Activated naive CD8-positive, alpha-beta T cell treated with anti-CD3 and anti-CD28 coated beads for 36 hours (primary cell): ENCODE measurements around the gene UPK3A. TPM values are rescaled to one million over a fixed set of nuclear protein-coding genes. Genes with fewer than 3 reads are reported as not detected.
"Not testable (repeated sequence)": the region's sequence is repeated elsewhere in the genome, so short reads cannot be mapped to it uniquely, and the experiment has no call there.

Experiments
- DNase-seq: peaks from one replicate; pipeline ENCODE4 v3.0.0; 2021
- H3K27ac Mint-ChIP-seq: one replicate; pipeline ENCODE4 v1.8.0; 2022; ENCODE audit warnings: mild to moderate bottlenecking, moderate library complexity, mixed read lengths
- H3K27me3 Mint-ChIP-seq: one replicate; pipeline ENCODE4 v1.8.0; 2022; ENCODE audit warnings: mild to moderate bottlenecking, mixed read lengths
- H3K36me3 Mint-ChIP-seq: one replicate; pipeline ENCODE4 v1.8.0; 2021; ENCODE audit warnings: mild to moderate bottlenecking, mixed read lengths
- H3K4me1 Mint-ChIP-seq: one replicate; pipeline ENCODE4 v1.8.0; 2021; ENCODE audit warnings: mixed read lengths
- H3K4me3 Mint-ChIP-seq: one replicate; pipeline ENCODE4 v1.8.0; 2022; ENCODE audit warnings: mild to moderate bottlenecking, moderate library complexity, mixed read lengths
- H3K9me3 Mint-ChIP-seq: one replicate; pipeline ENCODE4 v1.8.0; 2022; ENCODE audit warnings: mixed read lengths
- total RNA-seq, 2 experiments: library from RNA; stranded (reverse); gene quantifications; one replicate each; pipeline ENCODE4 v1.2.3, GENCODE V29; 2021

The UPK3A gene
- total RNA-seq, 2 experiments from 2014 or later, result not detected

DNA sequence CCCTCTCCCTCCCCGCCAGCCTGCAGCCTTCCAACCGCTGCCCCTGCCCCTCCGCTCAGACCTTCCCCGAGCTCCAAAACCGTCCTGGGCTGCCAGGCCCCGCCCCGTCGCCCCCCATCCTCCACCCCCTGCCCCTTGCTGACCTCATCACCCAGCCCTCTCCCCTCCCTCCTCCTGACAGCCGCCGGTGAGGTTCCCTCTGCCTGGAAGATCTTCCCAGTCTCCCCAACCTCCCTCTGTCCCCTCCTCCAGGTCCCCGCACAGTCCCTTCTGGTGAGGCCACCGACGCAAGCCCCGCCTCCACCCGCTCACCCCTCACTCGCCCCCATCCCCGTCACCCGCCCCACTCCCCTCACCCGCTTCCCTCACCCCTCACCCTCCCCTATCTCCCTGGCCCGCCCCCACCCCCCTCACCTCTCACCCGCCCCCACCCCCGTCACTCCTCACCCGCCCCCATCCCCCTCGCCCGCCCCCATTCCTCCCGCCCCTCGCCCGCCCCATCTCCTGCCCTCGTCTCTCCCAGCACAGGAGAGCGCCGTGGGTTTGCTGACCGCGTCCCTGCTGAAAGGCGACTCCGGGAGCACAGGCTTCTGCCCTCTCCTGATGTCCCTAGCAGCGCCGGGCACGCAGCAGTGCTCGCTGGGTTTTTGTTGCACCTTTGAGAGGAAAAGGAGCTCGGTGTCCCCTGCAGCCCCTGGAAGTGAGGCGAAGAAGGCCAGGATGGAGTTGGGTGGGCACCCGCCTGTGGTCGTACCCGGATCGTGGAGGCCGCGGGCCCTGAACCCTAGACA lies 16.4 kb upstream of the UPK3A start:
- H3K27ac Mint-ChIP-seq, result no peak overlapping the region
- DNase-seq, result no peak

DNA sequence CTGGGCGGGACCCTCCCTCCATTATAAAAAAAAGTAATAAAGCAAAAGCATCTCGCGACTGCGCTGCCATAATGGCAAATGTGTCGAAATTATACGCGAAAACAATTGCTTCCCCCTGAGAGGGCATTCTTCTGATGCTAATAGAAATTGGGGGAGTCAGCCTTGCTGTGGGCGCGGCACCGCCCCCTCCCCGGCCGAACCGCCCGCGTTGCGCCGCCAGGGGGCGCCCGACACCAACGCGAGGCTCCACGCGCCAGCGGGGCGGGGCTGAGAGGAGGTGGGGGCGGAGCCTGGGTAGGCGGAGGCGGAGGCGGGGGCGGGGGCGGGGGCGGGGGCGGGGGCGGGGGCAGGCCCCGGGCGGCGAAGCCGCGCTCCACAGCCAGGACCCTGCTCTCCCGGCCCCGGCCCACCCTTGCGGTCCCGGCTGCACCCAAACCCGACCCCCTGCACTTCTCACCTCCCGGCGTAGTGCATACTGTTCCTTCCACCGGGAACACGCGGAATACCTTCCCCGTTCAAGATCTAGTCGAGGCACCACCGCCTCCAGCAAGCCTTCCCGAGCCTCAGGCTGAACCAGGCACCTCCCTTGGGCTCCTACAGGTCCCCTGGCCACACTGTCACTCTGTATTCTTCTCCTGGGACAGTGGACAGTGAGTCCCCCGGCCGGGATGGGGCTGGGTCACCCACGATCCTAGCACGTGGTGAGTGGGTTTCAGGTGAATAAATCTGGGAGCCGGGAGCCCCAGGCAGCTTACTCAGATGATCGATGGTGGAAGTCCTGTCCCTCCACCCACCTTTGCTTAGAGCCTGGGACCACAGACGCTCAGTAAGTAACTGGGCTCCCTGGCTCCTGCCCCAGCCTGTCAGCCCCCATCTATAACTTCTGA lies 15.5 kb upstream of the UPK3A start:
- no peak overlapping the region for H3K27ac Mint-ChIP-seq
- no peaks in the 10 kb centered on the region for H3K36me3 Mint-ChIP-seq

More for the DNA sequence above, 16.4 kb upstream of the UPK3A start:
- no peaks in the 10 kb centered on the region for H3K9me3 Mint-ChIP-seq
- H3K27me3 Mint-ChIP-seq, result peaks cover 48% of the 10 kb centered on the region
- no peaks in the 10 kb centered on the region for H3K36me3 Mint-ChIP-seq
- peak overlapping the region; percentile 63 for H3K4me3 Mint-ChIP-seq
- H3K4me1 Mint-ChIP-seq, result peaks cover 7% of the 10 kb centered on the region

DNA sequence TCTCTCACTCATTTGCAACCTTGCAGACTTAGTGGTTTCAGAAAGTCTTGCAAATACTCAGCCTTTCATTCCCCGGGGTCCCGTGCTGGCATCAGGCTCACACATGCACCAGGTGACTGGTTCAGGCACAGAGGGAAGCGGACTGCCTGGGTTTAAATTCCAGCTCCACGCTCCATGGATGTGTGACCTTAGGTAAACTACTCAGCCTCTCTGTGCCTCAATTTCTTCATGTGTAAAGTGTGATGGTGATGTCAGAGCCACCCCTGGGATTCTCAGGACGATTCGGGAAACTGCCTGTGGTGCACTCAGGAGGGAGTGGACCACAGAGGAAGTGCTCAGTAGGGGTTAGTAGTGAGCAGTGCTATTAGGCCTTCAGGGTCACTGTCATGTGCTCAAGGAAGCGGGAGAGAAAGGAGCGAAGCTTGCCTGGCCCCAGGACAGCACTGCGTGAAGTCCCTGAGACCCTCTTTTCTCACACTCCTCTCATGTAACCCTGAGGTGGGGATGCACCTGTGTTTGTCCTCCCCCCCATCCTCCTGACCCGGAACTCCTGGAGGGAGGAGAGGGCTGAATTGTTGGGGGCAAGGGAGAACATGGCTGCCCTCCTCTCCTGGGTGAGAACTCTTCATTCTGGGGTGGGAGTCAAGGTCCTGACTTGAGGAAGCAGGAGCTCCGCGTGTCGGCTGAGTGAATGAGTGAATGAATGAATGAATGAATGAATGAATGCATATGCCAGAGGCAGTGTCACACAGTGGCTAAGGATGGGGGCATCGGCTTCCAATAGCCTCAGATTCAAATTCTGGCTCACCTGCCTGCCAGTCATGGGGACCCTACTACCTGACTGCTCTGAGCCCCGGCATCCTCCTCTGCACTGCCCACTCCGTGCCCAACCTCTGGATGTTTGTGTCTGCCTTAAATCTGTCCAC lies 14.4 kb upstream of the UPK3A start:
- no peak overlapping the region for H3K4me3 Mint-ChIP-seq

More for the DNA sequence above, 15.5 kb upstream of the UPK3A start:
- DNase-seq, result peak; percentile 84
- Mint-ChIP-seq H3K4me1 (peaks cover 7% of the 10 kb centered on the region), H3K9me3 (no peaks in the 10 kb centered on the region), H3K27me3 (peaks cover 41% of the 10 kb centered on the region), H3K4me3 (peak overlapping the region; percentile 67)

DNA sequence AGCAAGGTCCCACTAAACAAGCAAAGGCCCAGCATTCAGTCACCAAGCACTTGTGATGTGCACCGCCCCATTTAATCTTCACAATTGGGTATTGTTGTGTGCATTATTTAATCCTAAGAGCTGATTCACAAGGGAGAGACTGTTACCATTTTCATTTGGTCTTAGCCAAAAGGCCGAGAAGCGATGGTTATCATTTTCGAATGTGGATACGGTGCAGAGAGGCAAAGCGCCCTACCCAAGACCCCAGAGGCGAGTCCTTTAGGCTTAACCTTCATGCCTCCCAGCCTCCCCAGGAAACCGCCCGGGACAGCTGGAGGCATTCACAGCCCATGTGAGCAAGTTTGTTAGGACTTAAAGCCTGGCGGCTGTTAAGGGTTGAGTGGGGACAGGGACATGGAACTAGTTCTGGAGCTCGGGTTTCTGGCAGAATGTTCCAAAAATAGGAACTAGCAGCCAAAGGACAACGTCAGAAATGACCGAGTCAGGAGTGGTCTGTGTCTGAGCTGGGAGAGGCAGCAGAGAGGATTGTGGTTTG lies 13.0 kb upstream of the UPK3A start:
- H3K4me3 Mint-ChIP-seq, result no peak overlapping the region
- peaks cover 7% of the 10 kb centered on the region for H3K4me1 Mint-ChIP-seq
- peaks cover 26% of the 10 kb centered on the region for H3K27me3 Mint-ChIP-seq
- DNase-seq, result no peak
- no peak overlapping the region for H3K27ac Mint-ChIP-seq
- H3K36me3 Mint-ChIP-seq, result no peaks in the 10 kb centered on the region
- no peaks in the 10 kb centered on the region for H3K9me3 Mint-ChIP-seq

More for the DNA sequence above, 14.4 kb upstream of the UPK3A start:
- no peaks in the 10 kb centered on the region for H3K36me3 Mint-ChIP-seq
- H3K4me1 Mint-ChIP-seq, result peaks cover 7% of the 10 kb centered on the region
- H3K9me3 Mint-ChIP-seq, result no peaks in the 10 kb centered on the region
- H3K27ac Mint-ChIP-seq, result no peak overlapping the region
- H3K27me3 Mint-ChIP-seq, result peaks cover 37% of the 10 kb centered on the region
- no peak for DNase-seq

- DNase-seq, result no peak
- H3K9me3 Mint-ChIP-seq, result no peaks in the 10 kb centered on the region
- no peaks in the 10 kb centered on the region for H3K36me3 Mint-ChIP-seq
- no peak overlapping the region for H3K27ac Mint-ChIP-seq
- H3K4me1 Mint-ChIP-seq, result peaks cover 7% of the 10 kb centered on the region
- H3K27me3 Mint-ChIP-seq, result peaks cover 24% of the 10 kb centered on the region
- H3K4me3 Mint-ChIP-seq, result no peak overlapping the region
Observed at GRCh38 chr22:45272498-45272897, 12.3 kb upstream of the UPK3A start.

DNA sequence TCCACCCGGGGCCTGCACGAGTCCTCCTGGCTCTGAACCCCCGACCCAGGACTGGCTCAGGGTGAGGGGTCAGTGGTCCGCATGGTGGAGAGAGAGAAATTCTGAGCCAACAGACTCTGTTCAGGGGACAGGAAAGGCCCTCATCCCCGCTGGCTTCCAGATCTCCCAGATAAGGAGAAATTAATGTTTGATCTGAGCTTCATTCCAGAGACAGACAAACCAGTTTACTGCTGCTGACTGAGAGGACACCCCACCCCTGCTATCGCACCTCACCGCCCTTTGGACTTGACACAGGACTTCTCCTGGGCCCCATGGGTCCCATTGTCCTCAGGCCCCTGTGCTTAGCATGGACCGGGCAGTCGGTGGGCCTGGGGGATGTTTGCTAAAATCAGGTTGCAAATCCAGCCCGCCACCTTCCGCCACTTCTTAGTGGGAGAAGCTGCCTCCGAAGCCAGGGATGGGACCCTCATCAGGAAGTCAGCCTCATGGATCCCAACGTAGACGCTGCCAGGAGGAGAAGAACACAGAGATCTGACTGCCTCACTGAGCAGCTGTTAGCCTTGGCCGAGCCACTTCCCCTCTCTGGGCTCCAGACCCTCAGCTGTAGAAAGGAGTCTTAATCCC lies 11.2 kb upstream of the UPK3A start:
- DNase-seq, result no peak
- Mint-ChIP-seq H3K27ac (no peak overlapping the region), H3K9me3 (no peaks in the 10 kb centered on the region), H3K4me3 (no peak overlapping the region), H3K4me1 (peaks cover 6% of the 10 kb centered on the region), H3K36me3 (no peaks in the 10 kb centered on the region), H3K27me3 (peaks cover 15% of the 10 kb centered on the region)

DNA sequence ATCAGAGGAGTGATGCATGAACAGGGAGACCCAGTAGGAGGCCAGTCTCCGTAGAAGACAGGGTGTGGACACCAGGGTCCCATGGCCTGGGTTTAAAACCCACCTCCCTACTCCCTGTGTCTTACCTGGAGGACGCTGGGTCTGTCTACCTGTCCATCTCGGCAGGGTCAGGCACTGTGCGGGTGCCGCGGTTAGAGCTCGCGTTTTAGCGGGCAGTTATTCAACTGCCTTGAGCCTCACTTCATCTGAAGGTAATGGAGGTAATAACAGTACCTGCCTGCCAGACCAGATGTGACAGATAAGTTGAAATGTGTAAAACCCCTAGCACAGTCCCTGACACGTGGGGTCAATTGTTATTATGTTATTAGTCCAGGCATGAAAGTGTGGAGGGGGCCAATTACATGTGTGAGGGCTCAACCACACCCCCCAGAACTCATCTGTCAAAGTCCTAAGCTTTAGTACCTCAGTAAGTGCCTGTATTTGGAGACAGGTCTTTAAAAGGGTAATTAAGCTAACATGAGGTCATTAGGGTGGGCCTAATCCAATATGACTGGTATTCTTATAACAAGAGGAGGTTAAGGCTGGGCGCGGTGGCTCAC lies 8.1 kb upstream of the UPK3A start:
- no peak overlapping the region for H3K4me3 Mint-ChIP-seq
- peaks cover 12% of the 10 kb centered on the region for H3K4me1 Mint-ChIP-seq
- H3K27ac Mint-ChIP-seq, result no peak overlapping the region
- no peak for DNase-seq
- H3K36me3 Mint-ChIP-seq, result no peaks in the 10 kb centered on the region
- H3K9me3 Mint-ChIP-seq, result no peaks in the 10 kb centered on the region
- no peaks in the 10 kb centered on the region for H3K27me3 Mint-ChIP-seq

DNA sequence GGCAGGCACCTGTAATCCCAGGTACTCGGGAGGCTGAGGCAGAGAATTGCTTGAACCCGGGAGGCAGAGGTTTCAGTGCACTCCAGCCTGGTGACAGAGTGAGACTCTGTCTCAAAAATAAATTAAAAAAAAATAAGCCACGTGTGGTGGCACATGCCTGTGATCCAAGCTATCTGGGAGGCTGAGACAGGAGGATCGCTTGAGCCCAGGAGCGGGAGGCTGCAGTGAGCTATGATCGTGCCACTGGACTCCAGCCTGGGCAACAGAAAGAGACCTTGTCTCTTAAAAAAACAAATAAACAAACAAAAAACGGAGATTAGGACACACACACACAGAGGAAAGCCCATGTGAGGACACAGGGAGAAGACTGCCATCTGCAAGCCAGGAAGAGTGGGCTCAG lies 7.0 kb upstream of the UPK3A start:
- H3K27ac Mint-ChIP-seq, result not testable (repeated sequence)

DNA sequence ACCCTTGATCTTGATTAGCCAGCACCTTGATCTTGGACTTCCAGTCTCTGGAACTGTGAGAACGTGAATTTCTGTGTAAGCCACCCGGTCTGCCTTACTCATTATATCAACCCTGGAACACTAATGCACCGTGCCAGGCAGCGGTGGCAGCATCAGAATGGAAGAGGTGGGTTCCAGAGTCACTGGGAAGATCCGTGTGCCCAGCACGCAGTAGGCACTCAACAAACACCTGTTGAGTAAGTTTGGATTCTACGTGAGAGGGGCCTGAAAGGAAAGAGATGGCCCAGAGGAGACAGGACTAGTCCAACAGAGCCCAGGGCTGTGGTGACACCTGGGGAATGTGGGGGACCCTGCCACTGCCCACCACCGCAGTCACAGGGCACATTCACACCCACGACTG lies 6.6 kb upstream of the UPK3A start:
- H3K9me3 Mint-ChIP-seq, result no peaks in the 10 kb centered on the region
- DNase-seq, result no peak
- H3K27ac Mint-ChIP-seq, result no peak overlapping the region
- H3K4me3 Mint-ChIP-seq, result no peak overlapping the region
- H3K36me3 Mint-ChIP-seq, result no peaks in the 10 kb centered on the region
- H3K4me1 Mint-ChIP-seq, result peaks cover 12% of the 10 kb centered on the region
- H3K27me3 Mint-ChIP-seq, result peaks cover 7% of the 10 kb centered on the region

More for the DNA sequence above, 7.0 kb upstream of the UPK3A start:
- H3K9me3 Mint-ChIP-seq, H3K27me3 Mint-ChIP-seq, DNase-seq, H3K36me3 Mint-ChIP-seq, H3K4me3 Mint-ChIP-seq: not testable (repeated sequence)
- H3K4me1 Mint-ChIP-seq, result peaks cover 12% of the 10 kb centered on the region

- Mint-ChIP-seq H3K9me3 (no peaks in the 10 kb centered on the region), H3K27me3 (peaks cover 22% of the 10 kb centered on the region), H3K4me3 (no peak overlapping the region), H3K36me3 (no peaks in the 10 kb centered on the region), H3K4me1 (peaks cover 12% of the 10 kb centered on the region), H3K27ac (no peak overlapping the region)
- no peak for DNase-seq
Observed at GRCh38 chr22:45280587-45280980, 4.2 kb upstream of the UPK3A start.

GRCh38 chr22:45281010-45281409 lies 3.7 kb upstream of the UPK3A start:
- H3K4me1 Mint-ChIP-seq, result peaks cover 12% of the 10 kb centered on the region
- H3K27ac Mint-ChIP-seq, result no peak overlapping the region
- peaks cover 22% of the 10 kb centered on the region for H3K27me3 Mint-ChIP-seq
- DNase-seq, result no peak
- no peaks in the 10 kb centered on the region for H3K9me3 Mint-ChIP-seq
- H3K36me3 Mint-ChIP-seq, result no peaks in the 10 kb centered on the region
- no peak overlapping the region for H3K4me3 Mint-ChIP-seq

DNA sequence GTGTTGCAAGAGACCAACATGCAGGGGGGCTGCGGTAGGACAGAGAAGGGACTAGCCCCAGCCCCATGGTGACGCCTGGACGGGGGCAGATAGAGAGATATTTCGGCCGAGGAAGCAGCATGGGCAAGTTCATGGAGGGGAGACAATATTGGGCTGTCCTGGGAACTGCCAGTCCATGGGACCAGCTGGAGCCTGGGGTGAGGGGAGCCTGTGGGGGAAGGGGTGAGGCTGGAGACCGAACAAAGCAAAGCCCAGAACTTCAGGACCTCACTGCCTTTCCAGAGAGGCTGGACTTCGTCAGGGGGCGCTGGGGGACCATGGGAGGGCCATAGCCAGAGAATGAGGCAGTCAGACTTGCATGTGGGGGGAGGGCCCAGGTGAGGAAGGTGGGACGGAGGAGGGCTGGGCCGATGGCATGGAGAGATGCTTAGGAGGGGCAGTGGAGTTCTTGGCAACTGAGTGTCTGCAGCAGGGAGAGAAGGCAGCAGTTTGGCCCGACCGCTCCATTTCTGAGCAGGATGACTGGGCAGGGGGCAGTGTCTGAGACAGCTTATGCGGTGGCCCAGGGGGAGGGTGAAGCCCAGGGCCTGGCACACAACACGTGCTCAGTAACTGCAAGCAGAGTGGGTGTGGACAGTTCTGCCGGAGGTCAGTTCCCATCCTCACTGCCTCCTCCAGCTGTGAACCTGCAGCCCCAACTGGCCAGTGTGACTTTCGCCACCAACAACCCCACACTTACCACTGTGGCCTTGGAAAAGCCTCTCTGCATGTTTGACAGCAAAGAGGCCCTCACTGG lies 712 bp downstream of the UPK3A start:
- DNase-seq, result no peak
- Mint-ChIP-seq H3K9me3 (no peaks in the 10 kb centered on the region), H3K27ac (no peak overlapping the region), H3K4me1 (no peaks in the 10 kb centered on the region), H3K27me3 (peaks cover 22% of the 10 kb centered on the region), H3K4me3 (no peak overlapping the region), H3K36me3 (no peaks in the 10 kb centered on the region)

GRCh38 chr22:45286854-45287551 lies 2.3 kb downstream of the UPK3A start:
- H3K36me3 Mint-ChIP-seq, result no peaks in the 10 kb centered on the region
- no peaks in the 10 kb centered on the region for H3K9me3 Mint-ChIP-seq
- no peaks in the 10 kb centered on the region for H3K4me1 Mint-ChIP-seq
- H3K4me3 Mint-ChIP-seq, result no peak overlapping the region
- no peak overlapping the region for H3K27ac Mint-ChIP-seq
- no peak for DNase-seq
- H3K27me3 Mint-ChIP-seq, result peaks cover 19% of the 10 kb centered on the region
